Endothelial cell (in vitro differentiated cells): ENCODE data around the gene MAST1. TPM values are rescaled to one million over a fixed set of nuclear protein-coding genes. Genes with fewer than 3 reads are reported as not detected.

Source experiments
- DNase-seq: peaks from one replicate; pipeline ENCODE4 v3.0.0; 2021; ENCODE audit warnings: low spot score
- H3K27ac Mint-ChIP-seq: one replicate; pipeline ENCODE4 v1.8.0; 2021; ENCODE audit warnings: mixed read lengths, inconsistent platforms; ENCODE audit not compliant: unreplicated experiment
- H3K27me3 Mint-ChIP-seq: one replicate; pipeline ENCODE4 v1.8.0; 2021; ENCODE audit warnings: mild to moderate bottlenecking, moderate library complexity, mixed read lengths, inconsistent platforms; ENCODE audit not compliant: unreplicated experiment
- H3K36me3 Mint-ChIP-seq: one replicate; pipeline ENCODE4 v1.8.0; 2021; ENCODE audit warnings: mild to moderate bottlenecking, low read depth, mixed read lengths, inconsistent platforms; ENCODE audit not compliant: unreplicated experiment
- H3K4me1 Mint-ChIP-seq: one replicate; pipeline ENCODE4 v1.8.0; 2021; ENCODE audit warnings: mild to moderate bottlenecking, mixed read lengths, inconsistent platforms; ENCODE audit not compliant: unreplicated experiment
- H3K4me3 Mint-ChIP-seq: one replicate; pipeline ENCODE4 v1.8.0; 2021; ENCODE audit warnings: mild to moderate bottlenecking, mixed read lengths, inconsistent platforms; ENCODE audit not compliant: unreplicated experiment
- H3K9me3 Mint-ChIP-seq: one replicate; pipeline ENCODE4 v1.8.0; 2021; ENCODE audit warnings: mixed read lengths, inconsistent platforms; ENCODE audit not compliant: unreplicated experiment
- CTCF ChIP-seq: fragments of 200-600 bp; sonication (generic); IDR thresholded peaks from one replicate; pipeline ENCODE4 v1.5.0; 2021; ENCODE audit warnings: antibody characterized with exemption; ENCODE audit not compliant: unreplicated experiment
- microRNA-seq: library from miRNA; unstranded; fragments of <30 nt; microRNA quantifications from one replicate; pipeline ENCODE4, GENCODE V29; 2020; ENCODE audit not compliant: unreplicated experiment
- total RNA-seq: library from RNA; stranded (reverse); fragmentation: NEBNext Ultra II Directional; extraction: Animal tissue kit (Norgen Biotek cat#: 25700); gene quantifications from one replicate; pipeline ENCODE4 v1.2.1, GENCODE V29; 2021; ENCODE audit not compliant: unreplicated experiment

Gene MAST1
- total RNA-seq, 1 donor from 2014 or later: 4.1 TPM

GRCh38 chr19:12918253-12918652, 79.9 kb downstream of the MAST1 start:
- Mint-ChIP-seq H3K27ac (no peak overlapping the region), H3K4me3 (peak overlapping the region; percentile 37)

DNA sequence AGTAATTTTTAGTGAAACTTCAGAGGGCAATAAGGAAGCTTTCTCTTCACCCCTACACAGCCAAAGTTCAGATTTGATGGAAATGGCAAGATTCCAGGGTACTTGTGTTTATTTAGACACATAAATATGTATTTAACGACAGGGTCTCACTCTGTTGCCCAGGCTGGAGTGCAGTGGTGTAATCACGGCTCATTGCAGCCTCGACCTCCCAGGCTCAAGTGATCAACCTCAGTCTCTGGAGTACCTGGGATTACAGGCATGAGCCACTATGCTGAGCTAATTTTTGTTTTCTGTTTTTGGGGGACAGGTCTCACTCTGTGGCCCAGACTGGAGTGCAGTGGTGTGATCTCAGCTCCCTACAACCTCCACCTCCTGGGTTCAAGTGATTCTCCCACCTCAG, 82.7 kb downstream of the MAST1 start:
- Mint-ChIP-seq H3K4me3 (no peak overlapping the region), H3K36me3 (peaks cover 22% of the 10 kb centered on the region), H3K27ac (no peak overlapping the region), H3K4me1 (no peaks in the 10 kb centered on the region), H3K9me3 (no peaks in the 10 kb centered on the region), H3K27me3 (peaks cover 9% of the 10 kb centered on the region)
- no peak for TF ChIP-seq CTCF
- DNase-seq: no peak

More at GRCh38 chr19:12918253-12918652, 79.9 kb downstream of the MAST1 start:
- Mint-ChIP-seq H3K4me1 (peaks cover 10% of the 10 kb centered on the region), H3K27me3 (peaks cover 10% of the 10 kb centered on the region), H3K36me3 (peaks cover 6% of the 10 kb centered on the region), H3K9me3 (no peaks in the 10 kb centered on the region)
- no peak for DNase-seq
- TF ChIP-seq CTCF: no peak

- Mint-ChIP-seq H3K9me3 (no peaks in the 10 kb centered on the region), H3K36me3 (peaks cover 31% of the 10 kb centered on the region), H3K4me3 (peak overlapping the region; percentile 83), H3K4me1 (no peaks in the 10 kb centered on the region), H3K27ac (peak overlapping the region; percentile 17), H3K27me3 (peaks cover 11% of the 10 kb centered on the region)
- TF ChIP-seq CTCF: no peak
- DNase-seq: no peak
Measured at GRCh38 chr19:12922959-12923358, 84.6 kb downstream of the MAST1 start.

Small RNA genes within 50 kb of the gene (microRNA-seq; reads per million reads assigned to microRNA genes)
- gene MIR5695: not detected
- gene MIR6794: 0.21 reads per million

Other genes with a start within 250 kb of the MAST1 start
- 11.9 TPM for gene ZNF490, start 227.7 kb upstream of the MAST1 start, total RNA-seq
- 29.3 TPM for gene ZNF791, start 227.6 kb upstream of the MAST1 start, total RNA-seq
- 98.4 TPM for gene MAN2B1, start 171.8 kb upstream of the MAST1 start, total RNA-seq
- gene WDR83, start 171.7 kb upstream of the MAST1 start, total RNA-seq: 13.2 TPM
- gene DHPS, start 156.6 kb upstream of the MAST1 start, total RNA-seq: 55.3 TPM
- gene GNG14, start 150.5 kb upstream of the MAST1 start, total RNA-seq: not detected
- gene FBXW9, start 141.9 kb upstream of the MAST1 start, total RNA-seq: 8.0 TPM
- gene TNPO2, start 114.6 kb upstream of the MAST1 start, total RNA-seq: 68.1 TPM
- 176 TPM for gene TRIR, start 103.8 kb upstream of the MAST1 start, total RNA-seq
- gene GET3, start 101.0 kb upstream of the MAST1 start, total RNA-seq: 77.9 TPM
- not detected for gene BEST2, start 86.7 kb upstream of the MAST1 start, total RNA-seq
- 30.3 TPM for gene HOOK2, start 63.0 kb upstream of the MAST1 start, total RNA-seq
- gene JUNB, start 47.0 kb upstream of the MAST1 start, total RNA-seq: 20.6 TPM
- 215 TPM for gene PRDX2, start 36.7 kb upstream of the MAST1 start, total RNA-seq
- 14.2 TPM for gene THSD8, start 36.4 kb upstream of the MAST1 start, total RNA-seq
- gene RNASEH2A, start 31.9 kb upstream of the MAST1 start, total RNA-seq: 26.9 TPM
- not detected for gene RTBDN, start 3.9 kb upstream of the MAST1 start, total RNA-seq
- 12.2 TPM for gene DNASE2, start 42.9 kb downstream of the MAST1 start, total RNA-seq
- gene KLF1, start 48.7 kb downstream of the MAST1 start, total RNA-seq: 0.54 TPM
- gene GCDH, start 52.6 kb downstream of the MAST1 start, total RNA-seq: 20.0 TPM
- gene SYCE2, start 80.8 kb downstream of the MAST1 start, total RNA-seq: not detected
- gene FARSA, start 95.2 kb downstream of the MAST1 start, total RNA-seq: 45.8 TPM
- gene CALR, start 100.1 kb downstream of the MAST1 start, total RNA-seq: 963 TPM
- gene RAD23A, start 107.3 kb downstream of the MAST1 start, total RNA-seq: 44.7 TPM
- gene GADD45GIP1, start 118.7 kb downstream of the MAST1 start, total RNA-seq: 20.8 TPM
- gene DAND5, start 131.1 kb downstream of the MAST1 start, total RNA-seq: 0.69 TPM
- gene NFIX, start 157.0 kb downstream of the MAST1 start, total RNA-seq: 9.9 TPM